Measurements from ENCODE around the gene KIF26A. TPM values are rescaled to one million over a fixed set of nuclear protein-coding genes. Genes with fewer than 3 reads are reported as not detected.

Gene KIF26A
- total and polyA plus RNA-seq, 7 donors = 0.99 to 3.2 (median 1.8) TPM

DNA sequence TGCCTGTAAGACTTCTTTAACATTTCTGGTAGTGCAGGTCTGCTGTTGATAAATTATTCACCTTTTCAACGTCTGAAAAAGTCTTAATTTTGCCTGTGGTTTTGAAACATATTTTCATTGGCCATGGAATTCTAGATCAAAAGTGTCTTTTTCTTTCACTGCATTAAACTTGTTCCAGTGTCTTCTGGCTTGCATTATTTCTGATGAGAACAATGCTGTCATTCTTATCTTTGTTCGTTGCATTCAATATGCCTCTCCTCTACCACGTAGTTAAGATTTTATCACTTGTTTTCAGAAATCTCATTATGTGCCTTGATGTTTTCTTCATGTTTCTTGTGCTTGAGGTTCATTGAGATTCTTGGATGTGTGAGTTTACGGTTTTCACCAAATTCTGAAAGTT lies 13.4 kb upstream of the KIF26A start:
- no peak for ATAC-seq

DNA sequence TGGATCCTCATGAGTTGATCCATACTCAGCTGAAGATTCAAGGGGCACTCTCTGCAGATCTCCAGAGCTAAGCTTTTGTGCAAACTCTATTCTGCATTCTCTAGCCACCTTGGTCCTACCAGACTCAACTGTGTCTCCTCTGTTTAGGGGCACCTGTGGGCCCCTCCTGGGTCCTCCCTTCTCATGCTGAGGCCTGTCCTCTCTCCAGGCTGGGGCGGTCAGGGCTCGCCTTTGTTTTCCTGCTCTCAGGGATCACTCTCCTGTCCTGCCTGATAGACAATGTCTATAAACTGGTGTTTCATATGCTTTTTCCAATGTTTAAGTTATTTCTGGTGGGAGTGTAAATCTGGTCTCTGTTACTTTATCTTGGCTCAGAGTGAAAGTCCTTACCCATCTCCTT lies 11.6 kb upstream of the KIF26A start:
- peak in 1 of 2 donors; percentile 9 for DNase-seq
- Histone ChIP-seq H3K4me1 (no peaks in the 10 kb centered on the region), H3K9me3 (peaks cover 27% of the 10 kb centered on the region), H3K27ac (no peak overlapping the region), H3K36me3 (ENCODE audit: insufficient read depth in 1 of 2, low read depth in 1 of 2) (no peaks in the 10 kb centered on the region), H3K27me3 (ENCODE audit: insufficient read depth in 3 of 3, low read length in 2 of 3) (peaks cover 0 to 22% (median 9%) of the 10 kb centered on the region in 3 donors), H3K4me3 (no peak overlapping the region)
- TF ChIP-seq, protein P1, sequence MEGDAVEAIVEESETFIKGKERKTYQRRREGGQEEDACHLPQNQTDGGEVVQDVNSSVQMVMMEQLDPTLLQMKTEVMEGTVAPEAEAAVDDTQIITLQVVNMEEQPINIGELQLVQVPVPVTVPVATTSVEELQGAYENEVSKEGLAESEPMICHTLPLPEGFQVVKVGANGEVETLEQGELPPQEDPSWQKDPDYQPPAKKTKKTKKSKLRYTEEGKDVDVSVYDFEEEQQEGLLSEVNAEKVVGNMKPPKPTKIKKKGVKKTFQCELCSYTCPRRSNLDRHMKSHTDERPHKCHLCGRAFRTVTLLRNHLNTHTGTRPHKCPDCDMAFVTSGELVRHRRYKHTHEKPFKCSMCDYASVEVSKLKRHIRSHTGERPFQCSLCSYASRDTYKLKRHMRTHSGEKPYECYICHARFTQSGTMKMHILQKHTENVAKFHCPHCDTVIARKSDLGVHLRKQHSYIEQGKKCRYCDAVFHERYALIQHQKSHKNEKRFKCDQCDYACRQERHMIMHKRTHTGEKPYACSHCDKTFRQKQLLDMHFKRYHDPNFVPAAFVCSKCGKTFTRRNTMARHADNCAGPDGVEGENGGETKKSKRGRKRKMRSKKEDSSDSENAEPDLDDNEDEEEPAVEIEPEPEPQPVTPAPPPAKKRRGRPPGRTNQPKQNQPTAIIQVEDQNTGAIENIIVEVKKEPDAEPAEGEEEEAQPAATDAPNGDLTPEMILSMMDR (IDR thresholded peaks at IDR 0.05) = no peak
- 94 to 95% (median 94%) methylated on average over 2 of the region's 2 CpGs for WGBS, 3 donors
- intact Hi-C loops (cut with DNase I) = no loop called here
- ATAC-seq = no peak

More for the DNA sequence above, 13.4 kb upstream of the KIF26A start:
- H3K27me3 ChIP-seq (ENCODE audit: insufficient read depth in 3 of 3, low read length in 2 of 3) = peaks cover 0 to 34% (median 15%) of the 10 kb centered on the region in 3 donors
- WGBS, 3 donors = 77 to 83% (median 78%) methylated on average over 4 of the region's 4 CpGs
- no peak overlapping the region for H3K27ac ChIP-seq
- H3K4me3 ChIP-seq = no peak overlapping the region
- H3K9me3 ChIP-seq = peaks cover 26% of the 10 kb centered on the region
- no peaks in the 10 kb centered on the region for H3K4me1 ChIP-seq
- no peaks in the 10 kb centered on the region for H3K36me3 ChIP-seq (ENCODE audit: insufficient read depth in 1 of 2, low read depth in 1 of 2)
- TF ChIP-seq, protein P1 (IDR thresholded peaks at IDR 0.05) = no peak
- intact Hi-C loops (cut with DNase I) = no loop called here
- DNase-seq = no peak

DNA sequence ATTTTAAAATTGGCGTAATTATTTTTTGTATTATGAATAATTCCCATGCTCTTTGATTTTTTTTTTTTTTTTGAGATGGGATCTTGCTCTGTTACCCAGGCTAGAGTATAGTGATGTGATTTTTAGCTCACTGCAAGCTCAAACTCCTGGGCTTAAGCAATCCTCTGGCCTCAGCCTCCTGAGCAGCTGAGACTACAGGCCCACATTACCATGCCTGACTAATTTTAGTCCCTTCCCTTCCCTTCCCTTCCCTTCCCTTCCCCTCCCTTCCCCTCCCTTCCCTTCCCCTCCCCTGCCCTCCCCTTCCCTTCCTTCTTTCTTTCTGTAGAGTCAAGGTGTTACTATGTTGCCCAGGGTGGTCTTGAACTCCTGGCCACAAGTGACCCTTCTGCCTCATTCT lies 9.4 kb upstream of the KIF26A start:
- ATAC-seq = no peak
- peaks cover 19% of the 10 kb centered on the region for H3K9me3 ChIP-seq
- intact Hi-C loops (cut with DNase I) = no loop called here

DNA sequence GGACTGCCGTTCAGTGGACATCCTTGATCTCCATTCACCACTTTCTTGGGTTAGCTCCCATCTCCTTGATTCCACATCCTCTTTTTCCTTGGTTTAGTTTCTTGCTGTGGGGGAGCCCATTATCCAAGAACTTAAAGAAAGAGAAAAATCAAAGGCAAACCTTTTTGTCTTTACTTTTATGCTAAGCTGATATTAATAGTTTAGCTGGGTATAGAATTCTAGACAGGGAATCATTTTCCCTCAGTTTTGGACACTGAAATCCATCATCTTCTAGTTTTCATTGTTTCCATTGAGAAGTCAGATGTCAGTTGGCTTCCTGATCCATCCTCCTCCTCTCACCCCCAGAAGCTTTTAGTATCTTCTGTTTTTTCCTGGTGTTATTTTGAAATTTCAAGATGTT lies 8.8 kb upstream of the KIF26A start:
- Histone ChIP-seq H3K27ac (no peak overlapping the region), H3K9me3 (peaks cover 13% of the 10 kb centered on the region), H3K36me3 (ENCODE audit: insufficient read depth in 1 of 2, low read depth in 1 of 2) (no peaks in the 10 kb centered on the region), H3K4me3 (no peak overlapping the region), H3K27me3 (ENCODE audit: insufficient read depth in 3 of 3, low read length in 2 of 3) (peaks cover 0 to 34% (median 8%) of the 10 kb centered on the region in 3 donors), H3K4me1 (no peaks in the 10 kb centered on the region)
- TF ChIP-seq, protein P1 (IDR thresholded peaks at IDR 0.05) = no peak
- DNase-seq = no peak
- no peak for ATAC-seq
- WGBS, 3 donors = 92 to 100% (median 100%) methylated on average over 1 of the region's 1 CpG
- intact Hi-C loops (cut with DNase I) = no loop called here

More for the DNA sequence above, 9.4 kb upstream of the KIF26A start:
- Histone ChIP-seq H3K27me3 (ENCODE audit: insufficient read depth in 3 of 3, low read length in 2 of 3) (peaks cover 0 to 30% (median 8%) of the 10 kb centered on the region in 3 donors), H3K4me3 (no peak overlapping the region), H3K36me3 (ENCODE audit: insufficient read depth in 1 of 2, low read depth in 1 of 2) (no peaks in the 10 kb centered on the region), H3K4me1 (no peaks in the 10 kb centered on the region), H3K27ac (no peak overlapping the region)
- no peak for DNase-seq
- TF ChIP-seq, protein P1 (IDR thresholded peaks at IDR 0.05) = no peak
- WGBS, 3 donors = 95 to 97% (median 96%) methylated on average over 1 of the region's 1 CpG

Data from psoas muscle (tissue), 8 donors.